ENCODE data around the gene CPAMD8.
"Not testable (repeated sequence)": the region's sequence is repeated elsewhere in the genome, so short reads cannot be mapped to it uniquely, and the experiment has no call there.

The CPAMD8 gene

DNA sequence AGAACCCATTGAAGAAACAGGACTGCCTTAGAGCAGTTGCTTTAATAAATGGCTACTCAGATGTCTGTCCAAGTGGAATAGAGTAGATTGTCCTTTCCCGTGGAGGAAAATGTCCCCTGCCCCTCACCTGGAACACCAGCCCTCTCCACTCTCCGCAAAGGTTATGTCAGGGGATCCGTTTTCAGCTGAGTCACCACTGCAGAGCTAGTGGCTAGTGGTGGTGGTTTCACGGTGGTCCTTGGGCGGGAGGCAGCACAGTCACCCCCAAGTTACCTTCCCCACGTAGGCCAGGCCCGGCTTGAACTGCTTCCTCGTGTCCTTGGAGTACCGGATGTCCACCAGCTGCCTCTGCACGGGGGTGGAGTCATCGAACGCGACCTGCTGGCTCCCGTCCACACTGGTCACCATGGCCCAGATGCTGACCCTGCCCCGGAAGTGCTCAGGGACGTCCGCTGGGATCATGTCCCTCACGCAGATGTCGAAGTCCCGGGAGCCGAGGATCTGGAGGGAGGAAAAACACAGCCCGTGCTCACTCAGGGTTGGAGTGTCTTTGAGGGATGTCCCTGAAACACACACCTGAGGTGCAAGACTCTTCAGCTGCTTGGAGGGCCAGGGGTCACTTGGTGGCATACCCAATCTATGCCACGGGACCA, 29.6 kb downstream of the CPAMD8 start:
- not testable (repeated sequence) for DNase-seq

DNA sequence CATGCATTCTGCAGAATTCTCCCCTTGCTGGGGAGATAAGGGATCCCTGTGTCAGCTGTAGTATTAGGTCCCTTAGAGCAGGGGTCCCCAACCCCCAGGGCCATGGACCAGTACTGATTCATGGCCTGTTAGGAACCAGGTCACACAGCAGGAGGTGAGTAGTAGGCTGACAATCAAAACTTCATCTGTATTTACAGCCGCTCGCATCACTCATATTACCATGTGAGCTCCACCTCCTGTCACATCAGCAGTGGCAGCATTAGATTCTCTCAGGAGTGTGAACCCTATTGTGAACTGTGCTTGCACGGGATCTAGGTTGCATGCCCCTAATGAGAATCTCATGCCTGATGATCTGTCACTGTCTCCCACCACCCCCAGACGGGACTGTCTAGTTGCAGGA, 37.9 kb downstream of the CPAMD8 start:
- no peak for DNase-seq

DNA sequence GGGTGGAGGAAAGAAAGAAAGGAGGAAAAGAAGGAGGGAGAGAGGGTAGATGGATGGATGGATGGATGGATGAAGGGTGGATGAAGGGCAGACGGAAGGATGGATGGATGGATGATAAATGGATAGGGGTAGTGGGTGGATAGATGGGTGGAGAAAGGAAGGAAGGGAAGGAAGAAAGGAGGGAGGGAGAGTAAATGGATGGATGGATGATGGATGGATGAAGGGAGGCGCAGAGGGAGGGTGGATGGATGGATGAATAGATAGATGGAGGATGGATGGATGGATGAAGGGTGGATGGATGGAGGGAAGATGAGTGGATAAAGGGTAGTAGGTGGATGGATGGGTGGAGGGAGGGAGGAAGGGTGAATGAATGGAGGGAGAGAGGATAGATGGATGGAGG, 41.2 kb downstream of the CPAMD8 start:
- DNase-seq: no peak

DNA sequence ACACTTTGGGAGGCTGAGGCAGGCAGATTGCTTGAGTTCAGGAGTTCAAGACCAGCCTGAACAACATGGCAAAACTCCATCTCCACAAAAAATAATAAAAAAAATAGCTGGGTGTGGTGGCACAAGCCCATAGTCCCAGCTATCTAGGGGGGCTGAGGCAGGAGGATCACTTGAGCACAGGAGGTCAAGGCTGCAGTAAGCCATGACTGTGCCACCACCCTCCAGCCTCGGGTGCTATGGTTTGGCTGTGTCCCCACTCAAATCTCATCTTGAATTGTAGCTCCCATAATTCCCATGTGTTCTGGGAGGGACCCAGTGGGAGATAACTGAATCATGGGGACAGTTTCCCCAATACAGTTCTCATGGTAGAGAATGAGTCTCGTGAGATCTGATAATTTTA, 44.0 kb downstream of the CPAMD8 start:
- DNase-seq: not testable (repeated sequence)

- DNase-seq: no peak
These were observed 47.5 kb downstream of the CPAMD8 start for GRCh38 chr19:16978839-16979802.

DNA sequence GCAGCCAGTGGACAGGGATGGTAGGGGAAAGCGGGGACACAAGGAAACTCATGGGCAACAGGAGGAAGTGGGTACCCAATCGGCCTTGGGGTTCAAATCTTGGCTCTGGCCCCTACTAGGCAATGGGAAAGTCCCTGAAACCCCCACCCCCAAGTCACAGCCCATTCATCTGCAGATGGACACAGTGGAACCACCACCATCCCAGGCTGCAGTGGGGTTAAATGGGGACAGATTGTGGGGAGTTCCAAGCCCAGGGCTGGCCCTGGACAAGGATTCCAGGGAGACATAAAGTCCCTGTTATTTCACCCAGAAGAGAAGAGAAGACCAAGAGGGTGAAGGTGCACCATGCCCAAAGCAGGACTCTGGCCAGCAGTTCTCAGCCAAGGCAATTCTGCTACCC, 48.5 kb downstream of the CPAMD8 start:
- no peak for DNase-seq

DNA sequence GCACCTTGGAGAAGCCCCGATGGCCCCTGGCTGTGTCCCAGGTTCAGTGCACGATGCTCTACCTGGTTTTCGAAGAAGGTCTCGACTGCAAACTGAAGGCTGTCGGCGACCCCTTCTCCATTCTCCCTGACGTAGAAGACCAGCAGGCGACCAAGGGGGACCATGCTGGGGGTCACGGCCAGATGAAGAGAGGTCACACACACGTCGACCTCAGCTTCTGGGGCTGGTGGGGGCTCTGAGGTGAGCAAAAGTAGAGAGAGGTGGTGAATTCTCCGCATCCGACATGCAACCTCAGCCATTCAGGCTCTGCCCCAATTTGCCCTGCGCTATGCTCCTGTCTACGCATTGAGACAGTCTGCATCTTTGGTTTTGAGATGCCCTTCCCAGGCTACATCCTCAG, 49.3 kb downstream of the CPAMD8 start:
- DNase-seq: no peak

DNA sequence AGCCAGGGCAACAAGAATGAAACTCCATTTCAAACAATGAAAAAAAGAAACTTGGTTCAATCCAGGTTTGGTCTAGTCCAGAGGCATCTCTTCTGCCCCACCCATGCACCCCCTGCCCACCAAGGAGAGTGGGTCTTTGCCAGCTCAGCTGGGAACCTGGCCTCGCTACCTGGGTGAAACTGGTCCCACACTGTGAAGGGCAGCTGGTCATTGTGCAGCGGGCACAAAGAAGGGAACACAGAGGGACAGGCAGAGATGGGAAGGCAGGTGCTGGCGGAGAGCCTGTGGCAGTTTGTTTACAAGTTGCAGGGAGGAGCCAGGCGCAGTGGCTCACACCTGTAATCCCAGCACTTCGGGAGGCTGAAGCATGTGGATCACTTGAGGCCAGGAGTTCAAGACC, 50.2 kb downstream of the CPAMD8 start:
- no peak for DNase-seq

- no peak for DNase-seq
These were observed 55.8 kb downstream of the CPAMD8 start for GRCh38 chr19:16970821-16971220.

- no peak for DNase-seq
These were observed 57.5 kb downstream of the CPAMD8 start for GRCh38 chr19:16969135-16969534.

DNA sequence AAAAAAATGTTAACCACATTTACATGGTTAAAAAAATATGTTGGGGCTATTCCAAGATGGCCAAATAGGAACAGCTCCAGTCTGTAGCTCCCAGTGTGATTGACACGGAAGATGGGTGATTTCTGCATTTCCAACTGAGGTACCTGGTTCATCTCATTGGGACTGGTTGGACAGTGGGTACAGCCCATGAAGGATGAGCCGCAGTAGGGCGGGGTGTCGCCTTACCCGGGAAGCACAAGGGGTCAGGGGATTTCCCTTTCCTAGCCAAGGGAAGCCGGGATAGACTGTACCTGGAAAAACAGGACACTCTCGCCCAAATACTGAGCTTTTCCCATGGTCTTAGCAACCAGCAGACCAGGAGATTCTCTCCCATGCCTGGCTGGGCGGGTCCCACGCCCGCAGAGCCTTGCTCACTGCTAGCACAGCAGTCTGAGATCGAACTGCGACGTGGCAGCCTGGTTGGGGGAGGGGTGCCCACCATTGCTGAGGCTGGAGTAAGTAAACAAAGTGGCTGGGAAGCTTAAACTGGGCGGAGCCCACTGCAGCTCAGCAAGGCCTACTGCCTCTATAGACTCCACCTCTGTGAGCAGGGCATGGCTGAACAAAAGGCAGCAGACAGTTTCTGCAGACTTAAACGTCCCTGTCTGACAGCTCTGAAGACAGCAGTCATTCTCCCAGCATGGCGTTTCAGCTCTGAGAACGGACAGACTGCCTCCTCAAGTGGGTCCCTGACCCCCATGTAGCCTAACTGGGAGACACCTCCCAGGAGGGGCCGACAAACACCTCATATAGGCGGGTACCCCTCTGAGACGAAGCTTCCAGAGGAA, 65.4 kb downstream of the CPAMD8 start:
- not testable (repeated sequence) for DNase-seq

GRCh38 chr19:16958277-16958676, 68.3 kb downstream of the CPAMD8 start:
- DNase-seq: not testable (repeated sequence)

GRCh38 chr19:16957855-16958254, 68.8 kb downstream of the CPAMD8 start:
- no peak for DNase-seq

DNA sequence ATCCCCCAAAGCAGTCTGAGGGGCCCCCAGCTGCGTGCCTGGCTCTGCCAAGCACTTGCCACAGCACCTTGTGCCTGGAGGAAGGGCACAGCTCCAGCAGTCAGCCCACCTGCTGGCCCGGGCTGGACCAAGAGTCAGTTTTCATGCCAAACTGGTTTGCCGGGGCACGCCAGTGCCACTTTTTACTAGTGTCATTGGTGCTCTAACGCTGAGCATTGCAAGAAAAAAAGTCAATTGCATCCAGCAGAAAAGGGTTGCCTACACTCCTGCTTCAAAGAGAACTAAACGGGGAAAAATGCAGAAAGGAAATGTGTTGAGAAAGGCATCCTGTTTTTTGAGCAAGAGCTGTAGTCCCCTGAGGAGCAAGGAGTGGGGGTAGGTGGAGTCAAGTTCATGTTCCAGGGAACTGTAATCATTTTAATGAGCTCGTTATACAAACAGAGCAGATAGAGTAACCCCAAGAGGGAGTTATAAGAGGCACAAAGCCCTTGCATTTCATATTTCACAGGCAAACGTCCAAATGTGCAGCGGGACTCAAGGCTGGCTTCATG, 69.4 kb downstream of the CPAMD8 start:
- no peak for DNase-seq

DNA sequence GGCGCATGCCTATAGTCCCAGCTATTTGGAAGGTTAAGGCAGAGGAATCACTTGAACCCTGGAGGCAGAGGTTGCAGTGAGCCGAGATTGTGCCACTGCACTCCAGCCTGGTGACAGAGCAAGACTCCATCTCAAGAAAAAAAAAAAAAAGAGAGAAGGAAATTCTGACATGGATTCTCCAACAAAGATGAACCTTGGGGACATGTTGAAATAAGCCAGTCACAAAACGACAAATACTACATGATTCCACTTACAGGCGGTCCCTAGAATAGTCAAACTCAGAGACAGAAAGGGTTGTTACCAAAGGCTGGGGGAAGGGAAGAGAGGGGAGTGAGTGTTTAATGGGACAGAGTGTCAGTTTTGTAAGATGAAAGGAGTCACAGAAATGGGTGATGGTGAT, 71.4 kb downstream of the CPAMD8 start:
- no peak for DNase-seq

GRCh38 chr19:16952046-16952445, 74.6 kb downstream of the CPAMD8 start:
- no peak for DNase-seq

DNA sequence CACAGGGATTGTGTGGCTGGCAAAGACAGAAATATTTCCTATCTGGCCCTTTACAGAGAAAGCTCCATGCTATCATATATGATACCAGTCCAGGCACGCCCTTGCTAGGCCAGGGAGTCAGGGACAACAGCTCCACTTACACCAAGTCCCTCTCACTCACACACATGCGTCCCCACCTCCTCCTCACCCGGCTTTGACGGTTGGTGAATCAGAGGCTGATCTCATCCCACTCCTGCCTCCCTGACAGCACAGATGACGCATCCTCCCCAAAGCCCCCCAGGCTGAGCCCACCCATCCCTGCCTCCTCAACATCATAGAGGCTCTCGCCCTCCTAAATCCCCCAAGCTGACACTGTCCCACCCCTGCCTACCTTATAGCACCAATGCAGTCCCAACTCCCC, 75.1 kb downstream of the CPAMD8 start:
- DNase-seq: no peak

DNA sequence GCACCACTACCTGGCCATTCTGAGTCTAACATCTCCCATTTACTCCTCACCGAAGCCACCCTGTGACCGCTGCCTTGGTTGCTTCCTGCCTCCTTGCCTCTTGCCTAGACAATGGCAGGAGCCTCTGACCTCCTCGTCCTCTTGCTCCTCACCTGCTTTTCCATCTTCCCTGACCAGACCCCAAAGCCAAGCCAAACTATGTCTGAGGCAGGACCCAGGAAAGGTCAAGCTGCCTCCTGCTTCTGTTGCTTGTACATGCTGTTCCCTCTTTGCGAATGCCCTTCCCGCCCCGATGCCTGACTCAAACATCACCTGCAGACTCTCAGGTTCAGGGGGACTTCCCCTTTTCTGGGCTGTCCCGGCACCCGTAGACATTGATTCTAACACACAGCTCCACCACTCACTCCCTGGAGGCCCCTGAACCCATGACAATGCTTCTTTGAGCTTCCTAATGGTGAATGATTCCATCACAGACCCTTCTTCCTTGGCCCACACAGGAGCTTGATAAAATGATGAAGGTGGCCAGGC, 77.0 kb downstream of the CPAMD8 start:
- DNase-seq: no peak

GRCh38 chr19:16946951-16947940, 79.4 kb downstream of the CPAMD8 start:
- no peak for DNase-seq

- no peak for DNase-seq
These were observed 80.7 kb downstream of the CPAMD8 start for GRCh38 chr19:16945762-16946465.

DNA sequence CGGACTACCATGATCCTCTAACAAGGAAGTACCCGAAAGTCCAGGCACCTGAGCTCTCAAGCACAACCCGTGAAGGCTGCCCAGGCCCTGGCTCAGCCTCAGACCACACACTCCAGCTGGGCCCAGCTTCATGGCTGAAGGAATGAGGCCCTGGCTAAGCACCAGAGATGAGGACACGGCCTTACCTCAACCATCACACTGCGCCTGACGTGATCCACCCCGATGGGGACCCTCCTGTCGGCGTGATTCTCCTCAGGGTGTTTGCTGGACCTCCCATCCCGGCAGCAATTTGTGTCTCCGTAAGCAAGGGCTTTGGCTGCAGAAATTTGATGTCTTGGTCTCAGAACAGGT, 81.3 kb downstream of the CPAMD8 start:
- DNase-seq: no peak
